Rectal smooth muscle tissue (tissue), 1 donor: ENCODE data around the gene COL1A2.

Experiments
- H3K27ac ChIP-seq: one replicate; pipeline ENCODE4 v1.7.0; 2013; ENCODE audit warnings: low read depth, low read length, inconsistent platforms
- H3K27me3 ChIP-seq: one replicate; pipeline ENCODE4 v1.7.0; 2013; ENCODE audit warnings: low read length; ENCODE audit not compliant: control insufficient read depth, insufficient read depth
- H3K36me3 ChIP-seq: one replicate; pipeline ENCODE4 v1.7.0; 2013; ENCODE audit warnings: low read length; ENCODE audit not compliant: control insufficient read depth, insufficient read depth
- H3K4me1 ChIP-seq: one replicate; pipeline ENCODE4 v1.7.0; 2013; ENCODE audit warnings: low read length; ENCODE audit not compliant: control insufficient read depth, insufficient read depth
- H3K4me3 ChIP-seq: one replicate; pipeline ENCODE4 v1.7.0; 2013; ENCODE audit warnings: low read length
- H3K9ac ChIP-seq: one replicate; pipeline ENCODE4 v1.7.0; 2013; ENCODE audit warnings: low read length

Gene COL1A2

GRCh38 chr7:94394437-94395140, at the start of gene COL1A2:
COL1A2 (plus strand) TSS chr7:94394895; CDS start chr7:94395032, 137 bp downstream.
- Histone ChIP-seq H3K27me3 (peaks cover 3% of the 10 kb centered on the region), H3K36me3 (no peaks in the 10 kb centered on the region), H3K4me3 (peak within 1 kb of the TSS; percentile 78), H3K4me1 (peaks cover 23% of the 10 kb centered on the region), H3K9ac (peak within 1 kb of the TSS; percentile 43), H3K27ac (peak within 1 kb of the TSS; percentile 96)

DNA sequence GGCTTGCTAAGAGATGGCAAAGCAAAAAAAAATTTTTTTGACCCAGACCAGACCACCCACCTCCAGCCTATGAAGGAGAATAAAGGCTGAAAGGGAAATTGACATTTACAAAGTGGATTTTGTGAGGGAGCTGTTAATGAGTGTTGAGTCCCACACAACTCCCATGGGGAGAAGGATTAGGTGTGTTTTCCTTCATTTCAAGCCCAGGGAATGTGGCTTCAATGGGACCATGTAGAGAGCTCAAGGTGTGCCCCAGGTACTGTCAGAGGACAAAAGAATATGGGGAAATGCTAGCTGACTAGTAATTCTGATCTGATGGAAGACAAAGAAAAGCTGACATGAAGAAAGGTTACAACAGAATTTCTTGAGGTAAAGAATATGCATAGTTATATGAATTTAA, 48.8 kb upstream of the COL1A2 start:
- no peaks in the 10 kb centered on the region for H3K36me3 ChIP-seq
- no peaks in the 10 kb centered on the region for H3K4me1 ChIP-seq
- no peaks in the 10 kb centered on the region for H3K27me3 ChIP-seq
- no peak overlapping the region for H3K27ac ChIP-seq
- no peak overlapping the region for H3K9ac ChIP-seq
- no peak overlapping the region for H3K4me3 ChIP-seq

GRCh38 chr7:94348142-94348541, 46.6 kb upstream of the COL1A2 start:
- Histone ChIP-seq H3K9ac (no peak overlapping the region), H3K36me3 (no peaks in the 10 kb centered on the region), H3K4me1 (peaks cover 2% of the 10 kb centered on the region), H3K27ac (peak overlapping the region; percentile 27), H3K4me3 (no peak overlapping the region), H3K27me3 (no peaks in the 10 kb centered on the region)

GRCh38 chr7:94350734-94351133, 44.0 kb upstream of the COL1A2 start:
- H3K27me3 ChIP-seq = no peaks in the 10 kb centered on the region
- H3K9ac ChIP-seq = no peak overlapping the region
- no peaks in the 10 kb centered on the region for H3K36me3 ChIP-seq
- no peak overlapping the region for H3K4me3 ChIP-seq
- H3K4me1 ChIP-seq = peaks cover 13% of the 10 kb centered on the region
- no peak overlapping the region for H3K27ac ChIP-seq

DNA sequence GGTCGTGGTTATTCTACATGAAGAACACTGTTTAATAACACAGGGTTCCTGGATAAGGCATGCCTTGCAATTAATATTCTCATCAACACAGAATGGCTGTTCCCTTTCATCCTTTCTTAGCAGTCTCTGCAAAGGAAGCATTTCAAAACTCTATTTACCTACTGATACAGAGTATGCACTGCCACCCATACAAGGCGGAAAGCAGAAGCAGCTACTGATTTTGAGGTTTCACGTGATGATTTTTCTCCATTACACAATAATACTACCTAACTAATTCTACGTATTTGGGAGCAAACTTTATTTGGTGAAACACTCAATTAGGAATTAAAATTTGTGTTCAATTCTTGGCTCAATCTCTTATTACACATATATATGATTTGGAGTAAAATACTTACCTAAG, 43.0 kb upstream of the COL1A2 start:
- H3K9ac ChIP-seq = no peak overlapping the region
- H3K4me3 ChIP-seq = no peak overlapping the region
- H3K4me1 ChIP-seq = peaks cover 13% of the 10 kb centered on the region
- H3K27me3 ChIP-seq = no peaks in the 10 kb centered on the region
- H3K27ac ChIP-seq = no peak overlapping the region
- no peaks in the 10 kb centered on the region for H3K36me3 ChIP-seq

GRCh38 chr7:94352887-94353286, 41.8 kb upstream of the COL1A2 start:
- no peak overlapping the region for H3K9ac ChIP-seq
- no peak overlapping the region for H3K4me3 ChIP-seq
- no peaks in the 10 kb centered on the region for H3K36me3 ChIP-seq
- no peaks in the 10 kb centered on the region for H3K27me3 ChIP-seq
- H3K4me1 ChIP-seq = peaks cover 13% of the 10 kb centered on the region
- no peak overlapping the region for H3K27ac ChIP-seq

- Histone ChIP-seq H3K4me1 (peaks cover 13% of the 10 kb centered on the region), H3K27ac (no peak overlapping the region), H3K4me3 (no peak overlapping the region), H3K9ac (no peak overlapping the region), H3K27me3 (no peaks in the 10 kb centered on the region), H3K36me3 (no peaks in the 10 kb centered on the region)
Measured at GRCh38 chr7:94354953-94355352, 39.7 kb upstream of the COL1A2 start.

DNA sequence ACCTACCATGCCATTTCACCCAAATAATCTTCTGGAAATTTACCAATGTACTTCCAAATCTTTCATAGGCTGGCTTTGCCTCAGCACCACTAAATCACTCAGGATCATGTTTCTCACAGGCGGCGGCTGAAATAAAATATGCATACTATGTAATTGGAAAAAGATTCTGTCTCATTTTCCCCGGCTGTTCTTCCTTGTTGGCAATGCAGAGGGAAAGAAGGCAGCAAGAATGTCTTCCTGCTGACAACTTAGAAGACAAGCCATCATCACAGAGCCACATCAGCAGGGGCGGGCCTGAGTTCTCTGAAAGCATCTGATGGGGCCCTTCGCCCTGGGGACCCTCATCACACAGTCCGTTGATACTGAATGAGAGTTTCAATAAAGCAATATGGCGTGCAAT, 39.2 kb upstream of the COL1A2 start:
- no peaks in the 10 kb centered on the region for H3K36me3 ChIP-seq
- H3K9ac ChIP-seq = no peak overlapping the region
- no peak overlapping the region for H3K4me3 ChIP-seq
- H3K4me1 ChIP-seq = peaks cover 13% of the 10 kb centered on the region
- H3K27me3 ChIP-seq = no peaks in the 10 kb centered on the region
- no peak overlapping the region for H3K27ac ChIP-seq

- peaks cover 11% of the 10 kb centered on the region for H3K4me1 ChIP-seq
- no peaks in the 10 kb centered on the region for H3K27me3 ChIP-seq
- no peak overlapping the region for H3K27ac ChIP-seq
- no peaks in the 10 kb centered on the region for H3K36me3 ChIP-seq
- H3K9ac ChIP-seq = no peak overlapping the region
- no peak overlapping the region for H3K4me3 ChIP-seq
Measured at GRCh38 chr7:94357076-94357475, 37.6 kb upstream of the COL1A2 start.

- no peak overlapping the region for H3K9ac ChIP-seq
- no peaks in the 10 kb centered on the region for H3K27me3 ChIP-seq
- H3K36me3 ChIP-seq = no peaks in the 10 kb centered on the region
- no peak overlapping the region for H3K4me3 ChIP-seq
- no peaks in the 10 kb centered on the region for H3K4me1 ChIP-seq
- H3K27ac ChIP-seq = no peak overlapping the region
Measured at GRCh38 chr7:94360926-94361325, 33.8 kb upstream of the COL1A2 start.

DNA sequence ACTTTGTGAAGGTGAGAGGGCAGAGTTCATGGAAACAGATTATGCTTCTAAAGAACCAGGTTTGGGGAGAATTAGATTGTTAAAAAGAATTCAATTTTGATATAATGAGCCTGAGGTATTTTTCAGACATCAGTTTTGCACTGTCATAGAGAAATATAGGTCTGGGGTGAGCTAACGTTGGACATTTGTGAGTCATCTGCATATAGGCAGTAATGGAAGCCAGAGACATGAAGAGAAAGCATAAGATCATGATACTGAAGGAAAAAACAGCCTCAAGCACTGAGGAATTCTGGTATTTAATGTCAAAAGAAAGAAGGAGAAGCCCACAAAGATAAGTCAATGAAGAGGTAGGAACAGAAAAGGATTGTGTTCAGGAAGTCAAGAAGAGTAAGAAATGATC, 32.4 kb upstream of the COL1A2 start:
- Histone ChIP-seq H3K4me3 (no peak overlapping the region), H3K36me3 (no peaks in the 10 kb centered on the region), H3K27ac (no peak overlapping the region), H3K4me1 (no peaks in the 10 kb centered on the region), H3K9ac (no peak overlapping the region), H3K27me3 (no peaks in the 10 kb centered on the region)

GRCh38 chr7:94364816-94365215, 29.9 kb upstream of the COL1A2 start:
- no peak overlapping the region for H3K4me3 ChIP-seq
- H3K27ac ChIP-seq = no peak overlapping the region
- no peak overlapping the region for H3K9ac ChIP-seq
- no peaks in the 10 kb centered on the region for H3K36me3 ChIP-seq
- no peaks in the 10 kb centered on the region for H3K27me3 ChIP-seq
- peaks cover 15% of the 10 kb centered on the region for H3K4me1 ChIP-seq

DNA sequence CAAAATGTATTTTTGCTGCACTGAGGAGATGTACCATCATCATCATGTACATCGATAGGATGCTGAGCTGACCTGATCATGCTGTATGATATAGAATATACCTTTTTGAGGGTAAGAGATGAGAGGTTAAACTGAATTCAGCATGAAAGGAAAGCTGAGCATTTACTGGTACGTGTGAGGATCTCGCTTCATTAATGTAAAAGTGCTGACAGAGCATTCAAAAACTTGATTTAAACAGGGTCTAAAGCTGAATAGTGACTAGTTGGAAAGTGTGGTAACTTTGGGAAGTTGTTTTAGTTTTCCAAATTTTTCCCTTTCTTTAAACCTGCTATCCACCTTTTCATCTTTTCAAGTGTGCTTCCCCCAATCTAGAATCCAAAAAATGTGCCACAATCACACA, 28.5 kb upstream of the COL1A2 start:
- no peak overlapping the region for H3K27ac ChIP-seq
- no peaks in the 10 kb centered on the region for H3K27me3 ChIP-seq
- H3K9ac ChIP-seq = no peak overlapping the region
- no peaks in the 10 kb centered on the region for H3K36me3 ChIP-seq
- peaks cover 15% of the 10 kb centered on the region for H3K4me1 ChIP-seq
- H3K4me3 ChIP-seq = no peak overlapping the region
